ENCODE results near the gene WDFY4. TPM values are rescaled to one million over a fixed set of nuclear protein-coding genes. Genes with fewer than 3 reads are reported as not detected.
A peak's percentile ranks its signal among the peaks of the same experiment; 100 is the strongest.

The WDFY4 gene
- total RNA-seq, 2 donors from 2014 or later = not detected

DNA sequence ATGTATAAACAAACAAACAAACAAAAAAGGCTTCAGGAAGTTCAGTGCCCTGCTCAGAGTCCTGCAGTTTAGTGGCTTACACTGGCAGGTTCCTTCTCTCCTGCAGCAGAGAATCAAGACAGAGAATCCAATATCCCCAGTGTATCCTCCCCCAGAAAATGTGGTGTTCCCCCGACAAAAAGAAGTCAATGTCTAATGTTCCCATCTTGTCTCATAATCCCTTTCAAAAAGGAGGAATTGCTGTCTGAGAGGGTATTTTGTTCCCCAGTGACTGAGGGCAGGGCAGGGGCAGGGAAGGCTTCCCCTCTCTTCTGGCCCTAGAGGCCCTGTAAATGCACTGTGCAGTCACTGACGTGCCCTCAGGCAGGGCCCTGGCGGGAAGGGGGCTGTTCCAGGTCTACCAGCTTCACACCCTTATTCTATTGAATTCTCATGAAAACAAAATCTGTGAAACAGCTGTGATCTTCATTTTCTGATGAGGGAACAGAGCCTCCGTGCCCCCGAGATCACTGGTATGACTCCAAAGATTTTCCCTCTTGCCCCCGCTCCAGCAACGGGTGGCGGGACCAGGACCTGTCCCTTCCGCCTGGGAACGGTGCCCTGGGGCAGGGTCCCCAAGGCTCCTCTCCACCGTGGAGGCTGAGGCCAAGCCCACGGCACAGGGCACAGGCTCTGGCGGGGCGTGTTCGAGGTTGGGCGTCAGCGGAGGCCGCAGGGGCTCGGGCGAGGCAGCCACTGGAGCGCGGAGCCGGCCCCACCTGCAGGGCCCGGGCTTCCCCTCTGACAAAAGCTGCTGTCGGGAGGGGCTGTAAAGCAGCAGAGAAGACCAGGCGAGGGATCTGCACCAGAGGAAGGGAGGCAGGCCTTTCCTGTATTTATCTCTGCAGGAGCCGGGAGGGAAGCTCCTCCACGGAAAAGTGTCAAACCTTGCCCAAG is 13.4 kb upstream of the WDFY4 start:
- peak; percentile 87 for DNase-seq
- no peaks in the 10 kb centered on the region for H3K36me3 ChIP-seq (ENCODE audit: control insufficient read depth, insufficient read depth, low read length)
- peak overlapping the region; percentile 10 for H3K27ac ChIP-seq (ENCODE audit: low read depth, low read length)
- H3K27me3 ChIP-seq (ENCODE audit: control insufficient read depth, insufficient read depth, low read length, poor library complexity, severe bottlenecking) = no peaks in the 10 kb centered on the region
- Mint-ChIP-seq H3K27me3 (ENCODE audit: insufficient read depth) (peaks cover 2% of the 10 kb centered on the region), H3K4me3 (peak overlapping the region; percentile 18), H3K27ac (no peak overlapping the region), H3K4me1 (no peaks in the 10 kb centered on the region), H3K9me3 (peaks cover 2% of the 10 kb centered on the region), H3K36me3 (ENCODE audit: low read depth) (no peaks in the 10 kb centered on the region)
- no peak overlapping the region for H3K9ac ChIP-seq (ENCODE audit: extremely low read depth, low read length, poor library complexity, severe bottlenecking)
- H3K9me3 ChIP-seq (ENCODE audit: control insufficient read depth, low read length) = no peaks in the 10 kb centered on the region
- H3K4me3 ChIP-seq (ENCODE audit: low read length) = no peak overlapping the region
- 30 to 55% methylated on average over 7 to 28 of the region's 28 CpGs for WGBS, 2 experiments (ENCODE audit: insufficient coverage in 1 of 2, insufficient read length in 1 of 2)
- TF ChIP-seq, protein P1, sequence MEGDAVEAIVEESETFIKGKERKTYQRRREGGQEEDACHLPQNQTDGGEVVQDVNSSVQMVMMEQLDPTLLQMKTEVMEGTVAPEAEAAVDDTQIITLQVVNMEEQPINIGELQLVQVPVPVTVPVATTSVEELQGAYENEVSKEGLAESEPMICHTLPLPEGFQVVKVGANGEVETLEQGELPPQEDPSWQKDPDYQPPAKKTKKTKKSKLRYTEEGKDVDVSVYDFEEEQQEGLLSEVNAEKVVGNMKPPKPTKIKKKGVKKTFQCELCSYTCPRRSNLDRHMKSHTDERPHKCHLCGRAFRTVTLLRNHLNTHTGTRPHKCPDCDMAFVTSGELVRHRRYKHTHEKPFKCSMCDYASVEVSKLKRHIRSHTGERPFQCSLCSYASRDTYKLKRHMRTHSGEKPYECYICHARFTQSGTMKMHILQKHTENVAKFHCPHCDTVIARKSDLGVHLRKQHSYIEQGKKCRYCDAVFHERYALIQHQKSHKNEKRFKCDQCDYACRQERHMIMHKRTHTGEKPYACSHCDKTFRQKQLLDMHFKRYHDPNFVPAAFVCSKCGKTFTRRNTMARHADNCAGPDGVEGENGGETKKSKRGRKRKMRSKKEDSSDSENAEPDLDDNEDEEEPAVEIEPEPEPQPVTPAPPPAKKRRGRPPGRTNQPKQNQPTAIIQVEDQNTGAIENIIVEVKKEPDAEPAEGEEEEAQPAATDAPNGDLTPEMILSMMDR (conservative IDR thresholded peaks at IDR 0.05) = no peak
- no peaks in the 10 kb centered on the region for H3K4me1 ChIP-seq (ENCODE audit: control insufficient read depth, insufficient read depth, low read length)

DNA sequence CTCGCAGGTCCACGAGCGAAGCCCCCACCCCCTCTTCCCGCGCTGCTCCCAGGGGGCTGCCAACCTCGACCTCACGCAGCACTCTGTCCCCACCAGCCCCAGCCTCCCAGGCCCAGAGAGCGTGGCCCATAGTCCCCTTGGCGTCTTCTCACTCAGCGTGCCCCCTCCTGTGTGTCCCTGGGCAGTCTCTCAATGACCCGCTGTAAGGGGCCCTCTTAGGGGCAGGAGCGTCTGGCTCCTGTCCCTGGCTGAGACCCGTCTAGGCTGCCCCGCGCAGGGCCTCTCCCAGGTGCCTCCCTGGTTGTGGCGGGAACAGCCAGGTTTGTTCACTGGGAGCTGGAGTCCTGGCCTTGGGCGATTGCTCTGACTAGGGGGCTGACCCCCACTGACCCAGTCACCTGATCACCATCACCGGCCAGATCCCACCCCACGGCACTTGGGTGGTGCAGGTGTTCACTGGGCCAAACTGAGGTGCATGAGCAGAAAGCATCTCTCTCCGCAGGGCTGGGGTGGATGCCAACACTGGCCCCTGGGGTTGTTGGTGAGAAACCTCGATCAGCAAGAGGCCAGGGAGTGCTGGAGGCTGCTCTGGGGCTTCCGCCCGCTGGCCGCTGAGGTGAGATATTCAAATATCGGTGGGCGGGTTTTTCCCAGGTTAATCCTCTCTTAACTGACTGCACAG is 12.6 kb upstream of the WDFY4 start:
- Mint-ChIP-seq H3K27ac (no peak overlapping the region), H3K4me1 (no peaks in the 10 kb centered on the region), H3K27me3 (ENCODE audit: insufficient read depth) (peaks cover 2% of the 10 kb centered on the region), H3K4me3 (no peak overlapping the region), H3K9me3 (peaks cover 2% of the 10 kb centered on the region), H3K36me3 (ENCODE audit: low read depth) (no peaks in the 10 kb centered on the region)
- Histone ChIP-seq H3K4me1 (ENCODE audit: control insufficient read depth, insufficient read depth, low read length) (no peaks in the 10 kb centered on the region), H3K27ac (ENCODE audit: low read depth, low read length) (no peak overlapping the region), H3K9ac (ENCODE audit: extremely low read depth, low read length, poor library complexity, severe bottlenecking) (no peak overlapping the region), H3K9me3 (ENCODE audit: control insufficient read depth, low read length) (no peaks in the 10 kb centered on the region), H3K4me3 (ENCODE audit: low read length) (no peak overlapping the region), H3K36me3 (ENCODE audit: control insufficient read depth, insufficient read depth, low read length) (no peaks in the 10 kb centered on the region), H3K27me3 (ENCODE audit: control insufficient read depth, insufficient read depth, low read length, poor library complexity, severe bottlenecking) (no peaks in the 10 kb centered on the region)
- peak; percentile 66 for DNase-seq
- 82% methylated on average over 22 to 26 of the region's 26 CpGs for WGBS, 2 experiments (ENCODE audit: insufficient coverage in 1 of 2, insufficient read length in 1 of 2)
- TF ChIP-seq, protein P1 (conservative IDR thresholded peaks at IDR 0.05) = no peak

- Mint-ChIP-seq H3K9me3 (peaks cover 7% of the 10 kb centered on the region), H3K4me1 (no peaks in the 10 kb centered on the region), H3K36me3 (ENCODE audit: low read depth) (no peaks in the 10 kb centered on the region), H3K4me3 (no peak overlapping the region), H3K27ac (no peak overlapping the region), H3K27me3 (ENCODE audit: insufficient read depth) (peaks cover 2% of the 10 kb centered on the region)
- no peak for DNase-seq
- 92 to 94% methylated on average over 7 to 9 of the region's 9 CpGs for WGBS, 2 experiments (ENCODE audit: insufficient coverage in 1 of 2, insufficient read length in 1 of 2)
- Histone ChIP-seq H3K9ac (ENCODE audit: extremely low read depth, low read length, poor library complexity, severe bottlenecking) (no peak overlapping the region), H3K4me1 (ENCODE audit: control insufficient read depth, insufficient read depth, low read length) (no peaks in the 10 kb centered on the region), H3K27me3 (ENCODE audit: control insufficient read depth, insufficient read depth, low read length, poor library complexity, severe bottlenecking) (no peaks in the 10 kb centered on the region), H3K27ac (ENCODE audit: low read depth, low read length) (no peak overlapping the region), H3K9me3 (ENCODE audit: control insufficient read depth, low read length) (no peaks in the 10 kb centered on the region), H3K36me3 (ENCODE audit: control insufficient read depth, insufficient read depth, low read length) (no peaks in the 10 kb centered on the region), H3K4me3 (ENCODE audit: low read length) (no peak overlapping the region)
- TF ChIP-seq, protein P1 (conservative IDR thresholded peaks at IDR 0.05) = no peak
Observed at GRCh38 chr10:48672596-48673265, 11.9 kb upstream of the WDFY4 start.

Measured in endodermal cell (in vitro differentiated cells).